TTC549 (cell line): Measurements from ENCODE around the gene NBPF12.
"Not testable (repeated sequence)": the region's sequence is repeated elsewhere in the genome, so short reads cannot be mapped to it uniquely, and the experiment has no call there.

Source experiments
- FAIRE-seq: peaks from 2 replicates; lab custom pipeline; 2012; peaks lifted over from hg19 to GRCh38; lab: Jason Lieb, UNC

Gene NBPF12

DNA sequence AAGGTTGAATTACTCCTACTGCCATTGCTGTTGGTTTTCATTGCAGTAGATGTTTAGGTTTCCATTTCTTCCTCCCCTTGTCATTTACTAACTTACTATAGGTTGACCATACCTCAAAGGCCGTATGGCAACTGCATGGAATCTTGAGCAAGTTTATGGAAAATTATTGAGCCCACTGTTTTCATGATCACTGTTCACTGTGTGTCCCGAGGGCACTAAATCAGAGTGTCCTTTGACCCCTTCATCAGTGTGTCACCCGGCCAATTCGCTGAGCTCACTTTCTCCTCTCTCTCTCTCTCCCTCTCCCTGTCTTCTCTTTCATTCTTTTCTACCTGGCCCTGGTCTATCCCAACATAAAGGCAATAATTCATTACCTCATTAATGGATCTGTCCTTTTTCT, 47.7 kb downstream of the NBPF12 start:
- not testable (repeated sequence) for FAIRE-seq

DNA sequence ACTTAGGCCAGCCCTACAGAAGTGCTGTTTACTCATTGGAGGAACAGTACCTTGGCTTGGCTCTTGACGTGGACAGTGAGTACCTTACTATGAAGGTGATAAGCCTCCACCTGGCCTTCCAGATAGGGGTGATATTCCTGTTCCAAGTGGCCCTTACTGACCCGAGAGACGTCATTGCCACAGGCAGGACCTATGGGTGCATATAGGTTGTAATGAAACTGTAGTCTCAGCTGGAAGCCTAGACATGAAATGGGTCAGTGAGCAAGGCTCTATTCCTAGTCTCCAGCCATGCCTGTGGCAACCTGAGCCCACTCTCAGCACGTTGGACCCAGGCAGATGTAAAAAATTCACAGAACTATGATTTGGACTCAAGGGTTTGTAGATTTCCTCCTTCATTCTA, 48.3 kb downstream of the NBPF12 start:
- not testable (repeated sequence) for FAIRE-seq

DNA sequence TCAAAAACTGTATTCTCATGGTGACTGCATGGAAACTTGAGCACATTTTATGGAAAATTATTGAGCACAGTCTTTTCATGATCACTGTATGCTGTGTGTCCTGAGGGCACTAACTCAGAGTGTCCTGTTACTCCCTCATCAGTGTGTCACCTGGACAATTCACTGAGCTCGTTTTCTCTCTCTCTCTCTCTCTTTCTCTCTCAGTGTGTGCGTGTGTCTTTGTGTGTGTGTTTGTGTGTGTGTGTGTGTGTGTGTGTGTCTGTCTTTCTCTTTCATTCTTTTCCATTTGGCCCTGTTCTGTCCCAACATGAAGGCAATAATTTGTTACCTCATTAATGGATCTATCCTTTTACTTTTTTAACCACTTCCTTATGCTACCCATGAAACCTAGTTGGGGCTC, 49.4 kb downstream of the NBPF12 start:
- FAIRE-seq, result not testable (repeated sequence)

DNA sequence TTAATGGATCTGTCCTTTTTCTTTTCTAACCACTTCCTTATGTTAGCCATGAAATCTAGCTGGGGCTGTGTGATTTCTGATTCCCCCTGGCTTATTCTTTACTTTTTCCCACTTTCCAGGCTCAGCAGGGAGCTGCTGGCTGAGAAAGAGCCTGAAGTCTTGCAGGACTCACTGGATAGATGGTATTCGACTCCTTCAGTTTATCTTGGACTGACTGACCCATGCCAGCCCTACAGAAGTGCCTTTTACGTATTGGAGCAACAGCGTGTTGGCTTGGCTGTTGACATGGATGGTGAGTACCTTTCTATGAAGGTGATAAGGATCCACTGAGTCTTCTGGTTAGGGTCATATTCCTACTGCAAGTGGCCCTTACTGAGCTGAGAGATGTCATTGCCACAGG, 51.3 kb downstream of the NBPF12 start:
- FAIRE-seq, result not testable (repeated sequence)

DNA sequence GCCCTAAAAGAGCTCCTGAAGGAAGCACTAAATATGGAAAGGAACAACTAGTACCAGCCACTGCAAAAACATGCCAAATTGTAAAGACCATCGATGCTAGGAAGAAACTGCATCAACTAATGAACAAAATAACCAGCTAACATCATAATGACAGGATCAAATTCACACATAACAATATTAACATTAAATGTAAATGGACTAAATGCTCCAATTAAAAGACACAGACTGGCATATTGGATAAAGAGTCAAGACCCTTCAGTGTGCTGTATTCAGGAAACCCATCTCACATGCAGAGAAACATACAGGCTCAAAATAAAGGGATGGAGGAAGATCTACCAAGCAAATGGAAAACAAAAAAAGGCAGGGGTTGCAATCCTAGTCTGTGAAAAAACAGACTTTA, 70.4 kb downstream of the NBPF12 start:
- FAIRE-seq, result not testable (repeated sequence)

DNA sequence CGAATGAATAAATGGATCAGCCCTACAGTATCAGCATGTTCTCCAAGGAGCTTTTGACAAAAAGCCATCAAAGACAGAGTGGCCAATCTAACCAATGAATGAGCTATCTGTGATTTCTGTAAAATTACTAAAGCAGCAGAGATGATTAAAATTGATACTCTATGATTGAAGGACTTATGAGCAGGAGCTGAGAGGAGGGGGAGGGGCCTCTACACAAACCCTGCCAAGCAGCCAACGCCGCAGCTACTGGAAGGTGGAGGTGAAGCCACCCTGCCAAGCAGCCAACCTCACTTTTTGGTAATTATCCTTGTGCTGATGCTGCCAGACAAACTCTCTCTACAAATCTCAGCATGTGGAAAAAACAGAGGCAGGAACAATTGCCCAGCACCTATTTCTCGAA, 88.9 kb downstream of the NBPF12 start:
- FAIRE-seq, result not testable (repeated sequence)

DNA sequence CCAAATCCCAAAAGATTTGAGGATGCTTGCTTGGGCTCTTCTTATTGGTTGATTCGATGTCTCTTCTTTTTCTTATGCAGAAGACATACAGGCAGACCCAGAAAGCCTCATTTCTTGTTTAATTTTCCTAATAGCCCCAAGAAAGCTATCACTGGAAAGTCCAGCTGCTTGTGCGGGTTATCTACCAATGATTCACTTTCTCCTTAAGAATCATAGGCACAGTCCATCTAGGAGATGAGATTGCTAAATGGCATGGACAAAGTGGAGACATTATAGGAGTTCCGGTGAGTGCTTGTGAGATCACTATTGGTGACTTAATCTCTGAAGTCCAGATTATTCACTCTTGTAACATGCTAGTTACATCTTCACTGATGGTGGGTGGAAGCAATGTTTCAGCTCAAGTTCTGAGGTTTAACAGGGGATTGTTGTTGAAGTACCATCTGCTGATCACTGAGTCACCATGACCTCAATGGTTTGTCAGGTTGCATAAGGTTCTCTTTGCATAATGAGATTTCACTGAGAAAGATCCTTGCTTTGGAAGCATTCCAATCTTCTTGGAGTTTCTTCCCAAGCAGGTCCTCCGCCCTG, 92.0 kb downstream of the NBPF12 start:
- FAIRE-seq, result not testable (repeated sequence)

DNA sequence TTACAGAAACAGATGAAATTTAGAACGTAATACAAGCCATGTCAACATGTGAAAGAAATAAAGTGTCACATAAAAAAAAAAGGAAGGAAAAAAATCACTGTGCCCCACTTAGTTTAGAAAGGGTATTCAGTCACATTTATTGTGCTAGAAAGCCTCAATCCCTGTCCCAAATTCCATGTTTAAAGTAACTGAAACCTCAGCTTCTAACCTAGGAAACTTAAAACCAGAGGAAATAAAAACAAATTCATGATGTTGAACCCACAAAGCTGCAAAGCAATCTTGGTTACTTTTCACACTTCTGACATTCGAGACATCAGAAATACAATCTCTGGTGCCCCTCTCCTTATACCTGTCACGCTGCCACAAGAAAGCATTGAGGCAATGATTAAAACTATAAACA, 101.8 kb downstream of the NBPF12 start:
- no peak for FAIRE-seq

DNA sequence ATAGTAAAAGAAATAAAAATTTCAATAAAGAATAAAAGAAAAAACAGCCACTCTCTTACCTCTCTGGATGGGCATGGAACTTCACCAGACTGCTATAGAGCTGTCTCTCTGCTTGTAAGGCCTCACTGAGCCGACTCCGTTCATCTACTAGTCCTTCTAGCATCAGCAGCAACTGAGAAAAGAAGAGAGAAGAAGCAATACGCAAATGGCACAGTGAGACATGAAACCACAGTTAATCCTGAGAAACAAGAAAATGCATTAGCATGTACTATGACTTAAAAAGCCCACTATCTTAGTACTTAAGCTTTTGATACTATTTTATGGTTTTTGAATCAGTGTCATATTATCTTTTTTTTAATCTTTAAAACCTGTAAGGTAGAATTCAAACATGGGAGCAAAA, 104.8 kb downstream of the NBPF12 start:
- FAIRE-seq, result not testable (repeated sequence)

DNA sequence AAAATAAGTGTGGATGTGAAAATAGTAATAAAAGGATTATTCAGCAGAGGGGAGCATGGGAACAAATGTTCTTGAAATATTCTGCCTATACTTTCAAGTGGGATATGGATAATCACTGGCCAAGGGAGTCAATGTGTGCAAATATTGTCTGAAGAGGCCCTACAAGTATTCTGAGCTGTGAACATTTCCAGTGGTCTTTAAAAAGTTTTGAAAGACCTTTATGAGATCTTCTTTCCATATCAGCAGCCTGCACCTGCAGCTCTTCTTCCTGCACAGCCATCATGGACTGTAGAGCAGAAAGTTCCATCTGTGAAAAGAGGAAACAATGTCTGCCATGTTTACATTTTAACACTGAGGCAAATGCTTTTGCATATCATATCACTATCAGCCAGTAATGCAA, 106.4 kb downstream of the NBPF12 start:
- not testable (repeated sequence) for FAIRE-seq
